ENCODE measurements around the gene CALCB. TPM values are rescaled to one million over a fixed set of nuclear protein-coding genes. Genes with fewer than 3 reads are reported as not detected.

CALCB gene
- polyA plus RNA-seq, 3 donors, result not detected

GRCh38 chr11:15118431-15118830 is 45.0 kb downstream of the CALCB start:
- TF ChIP-seq CTCF (IDR thresholded peaks at IDR 0.05), result no peak
- H3K9me3 ChIP-seq (replicated peaks in 1 of 2; ENCODE audit: control insufficient read depth in 1 of 2, insufficient read depth in 1 of 2, low read length in 2 of 2), result no peaks in the 10 kb centered on the region
- H3K4me1 ChIP-seq (ENCODE audit: control insufficient read depth in 1 of 2, insufficient read depth in 2 of 2, low read length in 2 of 2), result peaks cover 10 to 13% of the 10 kb centered on the region in 2 donors
- peaks cover 3 to 23% of the 10 kb centered on the region in 2 donors for H3K27me3 ChIP-seq (ENCODE audit: control insufficient read depth in 2 of 2, insufficient read depth in 2 of 2, low read length in 2 of 2)
- DNase-seq, result no peak
- H4K20me1 ChIP-seq (ENCODE audit: insufficient read depth, low read length), result no peaks in the 10 kb centered on the region
- intact Hi-C loops (cut with micrococcal nuclease), result no loop called here
- no peak overlapping the region for H3K4me3 ChIP-seq (replicated peaks in 1 of 3; ENCODE audit: low read depth in 2 of 3, low read length in 3 of 3)
- H3K4me3 Mint-ChIP-seq, result no peak overlapping the region
- no peaks in the 10 kb centered on the region for H3K36me3 ChIP-seq (replicated peaks in 1 of 2; ENCODE audit: control insufficient read depth in 1 of 2, insufficient read depth in 2 of 2, low read length in 2 of 2)
- H3K27ac Mint-ChIP-seq, result no peak overlapping the region
- H3K27ac ChIP-seq (ENCODE audit: low read depth in 1 of 2, low read length in 2 of 2), result no peak overlapping the region
- H3K9ac ChIP-seq (ENCODE audit: insufficient read depth, low read length, poor library complexity, severe bottlenecking), result no peak overlapping the region
- no peaks in the 10 kb centered on the region for H3K79me2 ChIP-seq (ENCODE audit: insufficient read depth, low read length)
- peaks cover 20% of the 10 kb centered on the region for H3K4me1 Mint-ChIP-seq
- no peaks in the 10 kb centered on the region for H3K36me3 Mint-ChIP-seq
- peaks cover 0 to 11% (median 1%) of the 10 kb centered on the region in 7 donors for H3K9me3 Mint-ChIP-seq
- H3K27me3 Mint-ChIP-seq (ENCODE audit: low read depth in 3 of 3), result peaks cover 13 to 30% (median 28%) of the 10 kb centered on the region in 3 donors
- H3K4me2 ChIP-seq (replicated peaks; ENCODE audit: extremely low read depth, low read length, poor library complexity, severe bottlenecking), result no peak overlapping the region
- no peak overlapping the region for H2AFZ ChIP-seq (ENCODE audit: insufficient read depth, low read depth, low read length, poor library complexity, severe bottlenecking)

GRCh38 chr11:15119352-15119751 is 46.0 kb downstream of the CALCB start:
- Histone ChIP-seq H3K27ac (ENCODE audit: low read depth in 1 of 2, low read length in 2 of 2) (no peak overlapping the region), H3K27me3 (ENCODE audit: control insufficient read depth in 2 of 2, insufficient read depth in 2 of 2, low read length in 2 of 2) (peaks cover 3 to 21% of the 10 kb centered on the region in 2 donors)

More at GRCh38 chr11:15119352-15119751, 46.0 kb downstream of the CALCB start:
- Histone ChIP-seq H3K4me2 (replicated peaks; ENCODE audit: extremely low read depth, low read length, poor library complexity, severe bottlenecking) (no peak overlapping the region), H3K9me3 (replicated peaks in 1 of 2; ENCODE audit: control insufficient read depth in 1 of 2, insufficient read depth in 1 of 2, low read length in 2 of 2) (no peaks in the 10 kb centered on the region), H3K9ac (ENCODE audit: insufficient read depth, low read length, poor library complexity, severe bottlenecking) (no peak overlapping the region), H2AFZ (ENCODE audit: insufficient read depth, low read depth, low read length, poor library complexity, severe bottlenecking) (no peak overlapping the region), H3K36me3 (replicated peaks in 1 of 2; ENCODE audit: control insufficient read depth in 1 of 2, insufficient read depth in 2 of 2, low read length in 2 of 2) (no peaks in the 10 kb centered on the region), H3K4me3 (replicated peaks in 1 of 3; ENCODE audit: low read depth in 2 of 3, low read length in 3 of 3) (no peak overlapping the region), H3K4me1 (ENCODE audit: control insufficient read depth in 1 of 2, insufficient read depth in 2 of 2, low read length in 2 of 2) (peaks cover 2 to 5% of the 10 kb centered on the region in 2 donors), H4K20me1 (ENCODE audit: insufficient read depth, low read length) (no peaks in the 10 kb centered on the region), H3K79me2 (ENCODE audit: insufficient read depth, low read length) (no peaks in the 10 kb centered on the region)
- peaks cover 0 to 4% (median 0%) of the 10 kb centered on the region in 7 donors for H3K9me3 Mint-ChIP-seq
- no peak overlapping the region for H3K4me3 Mint-ChIP-seq
- 89% methylated on average over 1 of the region's 4 CpGs for WGBS (ENCODE audit: insufficient coverage)
- DNase-seq, result no peak
- intact Hi-C loops (cut with micrococcal nuclease), result no loop called here
- H3K36me3 Mint-ChIP-seq, result no peaks in the 10 kb centered on the region
- H3K4me1 Mint-ChIP-seq, result peaks cover 11% of the 10 kb centered on the region
- TF ChIP-seq CTCF (IDR thresholded peaks at IDR 0.05), result no peak
- H3K27ac Mint-ChIP-seq, result no peak overlapping the region
- peaks cover 9 to 23% (median 21%) of the 10 kb centered on the region in 3 donors for H3K27me3 Mint-ChIP-seq (ENCODE audit: low read depth in 3 of 3)

All from CD14-positive monocyte (primary cell).